ENCODE data around the gene GNB2.

The GNB2 gene

GRCh38 chr7:100685631-100686145 is 12.1 kb downstream of the GNB2 start:
- Histone ChIP-seq H3K4me2 (ENCODE audit: low read length) (no peak overlapping the region), H3K4me3 (ENCODE audit: low read length) (no peak overlapping the region), H3K36me3 (replicated peaks; ENCODE audit: low read depth, low read length) (peaks cover 43% of the 10 kb centered on the region), H4K20me1 (ENCODE audit: insufficient read depth, low read length) (peaks cover 22% of the 10 kb centered on the region), H3K9ac (ENCODE audit: low read length) (no peak overlapping the region), H3K9me3 (ENCODE audit: insufficient read depth, low read length) (no peaks in the 10 kb centered on the region), H2AFZ (ENCODE audit: low read depth, low read length) (no peak overlapping the region), H3K4me1 (ENCODE audit: low read length) (no peaks in the 10 kb centered on the region), H3K27ac (ENCODE audit: low read length) (no peak overlapping the region), H3K27me3 (ENCODE audit: low read depth, low read length) (no peaks in the 10 kb centered on the region), H3K79me2 (ENCODE audit: low read length) (peaks cover 25% of the 10 kb centered on the region)
- TF ChIP-seq CTCF (IDR thresholded peaks at IDR 0.05; ENCODE audit: low read depth, low read length) = no peak
- TF ChIP-seq EZH2phosphoT487 (IDR thresholded peaks at IDR 0.05; ENCODE audit: low read depth) = no peak

GRCh38 chr7:100686201-100686821 is 12.8 kb downstream of the GNB2 start:
- Histone ChIP-seq H3K4me3 (ENCODE audit: low read length) (no peak overlapping the region), H3K9ac (ENCODE audit: low read length) (no peak overlapping the region), H4K20me1 (ENCODE audit: insufficient read depth, low read length) (peaks cover 29% of the 10 kb centered on the region), H3K27me3 (ENCODE audit: low read depth, low read length) (no peaks in the 10 kb centered on the region), H3K4me2 (ENCODE audit: low read length) (no peak overlapping the region), H2AFZ (ENCODE audit: low read depth, low read length) (no peak overlapping the region), H3K4me1 (ENCODE audit: low read length) (peaks cover 4% of the 10 kb centered on the region; the same call in 1 of the 2 replicates), H3K27ac (ENCODE audit: low read length) (no peak overlapping the region), H3K79me2 (ENCODE audit: low read length) (peaks cover 31% of the 10 kb centered on the region), H3K36me3 (replicated peaks; ENCODE audit: low read depth, low read length) (peaks cover 44% of the 10 kb centered on the region), H3K9me3 (ENCODE audit: insufficient read depth, low read length) (no peaks in the 10 kb centered on the region)
- no peak for TF ChIP-seq CTCF (IDR thresholded peaks at IDR 0.05; ENCODE audit: low read depth, low read length)
- TF ChIP-seq EZH2phosphoT487 (IDR thresholded peaks at IDR 0.05; ENCODE audit: low read depth) = no peak

- no peak overlapping the region for H3K9ac ChIP-seq (ENCODE audit: low read length)
- peaks cover 39% of the 10 kb centered on the region for H3K36me3 ChIP-seq (replicated peaks; ENCODE audit: low read depth, low read length)
- H2AFZ ChIP-seq (ENCODE audit: low read depth, low read length) = no peak overlapping the region
- peaks cover 32% of the 10 kb centered on the region for H4K20me1 ChIP-seq (ENCODE audit: insufficient read depth, low read length)
- H3K27ac ChIP-seq (ENCODE audit: low read length) = no peak overlapping the region
- H3K4me3 ChIP-seq (ENCODE audit: low read length) = no peak overlapping the region
- no peak overlapping the region for H3K4me2 ChIP-seq (ENCODE audit: low read length)
- TF ChIP-seq EZH2phosphoT487 (IDR thresholded peaks at IDR 0.05; ENCODE audit: low read depth) = no peak
- TF ChIP-seq CTCF (IDR thresholded peaks at IDR 0.05; ENCODE audit: low read depth, low read length) = no peak
- H3K9me3 ChIP-seq (ENCODE audit: insufficient read depth, low read length) = no peaks in the 10 kb centered on the region
- no peaks in the 10 kb centered on the region for H3K27me3 ChIP-seq (ENCODE audit: low read depth, low read length)
- H3K4me1 ChIP-seq (ENCODE audit: low read length) = peaks cover 5% of the 10 kb centered on the region
- H3K79me2 ChIP-seq (ENCODE audit: low read length) = peaks cover 36% of the 10 kb centered on the region
These were observed 13.3 kb downstream of the GNB2 start for GRCh38 chr7:100686822-100687211.

- peaks cover 40% of the 10 kb centered on the region for H3K79me2 ChIP-seq (ENCODE audit: low read length)
- no peaks in the 10 kb centered on the region for H3K9me3 ChIP-seq (ENCODE audit: insufficient read depth, low read length)
- H3K4me1 ChIP-seq (ENCODE audit: low read length) = peaks cover 10% of the 10 kb centered on the region
- H2AFZ ChIP-seq (ENCODE audit: low read depth, low read length) = no peak overlapping the region
- H3K4me3 ChIP-seq (ENCODE audit: low read length) = no peak overlapping the region
- no peaks in the 10 kb centered on the region for H3K27me3 ChIP-seq (ENCODE audit: low read depth, low read length)
- H3K4me2 ChIP-seq (ENCODE audit: low read length) = no peak overlapping the region
- H3K9ac ChIP-seq (ENCODE audit: low read length) = no peak overlapping the region
- no peak overlapping the region for H3K27ac ChIP-seq (ENCODE audit: low read length)
- peaks cover 37% of the 10 kb centered on the region for H3K36me3 ChIP-seq (replicated peaks; ENCODE audit: low read depth, low read length)
- peaks cover 37% of the 10 kb centered on the region for H4K20me1 ChIP-seq (ENCODE audit: insufficient read depth, low read length)
- TF ChIP-seq CTCF (IDR thresholded peaks at IDR 0.05; ENCODE audit: low read depth, low read length) = no peak
- TF ChIP-seq EZH2phosphoT487 (IDR thresholded peaks at IDR 0.05; ENCODE audit: low read depth) = no peak
These were observed 13.7 kb downstream of the GNB2 start for GRCh38 chr7:100687261-100687660.

All from OCI-LY3 (cell line).